PC-3 (cell line): ENCODE results near the gene FMNL2. TPM values are rescaled to one million over a fixed set of nuclear protein-coding genes. Genes with fewer than 3 reads are reported as not detected.

Source experiments
- ATAC-seq: fragments of 200-7000 bp; cut with Tn5 transposase; 2 replicates; pipeline ENCODE4 v1.9.1; 2020; ENCODE audit warnings: mild to moderate bottlenecking, moderate library complexity
- BruUV-seq: library from RNA; stranded (reverse); fragments of 400-500 nt; replicated peaks from 2 replicates; lab custom pipeline; 2021; lab: Mats Ljungman, UMichigan
- CTCF ChIA-PET: fragments of 300-600 bp; sonication (Branson Sonifier 250); formaldehyde crosslinking; loops from one replicate; lab custom pipeline; 2022; ENCODE audit warnings: antibody characterized with exemption; lab: Charles Lee
- POLR2A ChIA-PET: fragments of 300-600 bp; sonication (Branson Sonifier 250); formaldehyde crosslinking; loops from one replicate; lab custom pipeline; 2022; ENCODE audit warnings: antibody characterized with exemption; ENCODE audit not compliant: unreplicated experiment; lab: Charles Lee
- DNase-seq: peaks from one replicate; pipeline ENCODE4 v3.0.0-alpha.2; 2015
- H2AFZ ChIP-seq: fragments of 300-600 bp; sonication (generic); 2 replicates; pipeline ENCODE4 v1.6.0; 2016; ENCODE audit warnings: antibody characterized with exemption, low read length
- H3F3A ChIP-seq: fragments of 300-600 bp; sonication (generic); one replicate; pipeline ENCODE4 v1.6.0; 2017; ENCODE audit warnings: antibody characterized with exemption, low read length, control low read depth, mild to moderate bottlenecking; ENCODE audit not compliant: unreplicated experiment
- H3K27ac ChIP-seq: fragments of 300-600 bp; sonication (generic); 2 replicates; pipeline ENCODE4 v1.5.1; 2016; ENCODE audit warnings: mild to moderate bottlenecking, low read length
- H3K27me3 ChIP-seq: fragments of 300-600 bp; sonication (generic); 2 replicates; pipeline ENCODE4 v1.6.1; 2016; ENCODE audit warnings: low read length, mixed read lengths
- H3K36me3 ChIP-seq: fragments of 300-600 bp; sonication (generic); 2 replicates; pipeline ENCODE4 v1.6.1; 2016; ENCODE audit warnings: low read depth, mixed run types, low read length, mixed read lengths
- H3K4me1 ChIP-seq: fragments of 300-600 bp; sonication (generic); 2 replicates; pipeline ENCODE4 v1.5.1; 2016; ENCODE audit warnings: low read length; ENCODE audit not compliant: insufficient read depth
- H3K4me2 ChIP-seq: fragments of 300-600 bp; sonication (generic); 2 replicates; pipeline ENCODE4 v1.6.0; 2016; ENCODE audit warnings: low read length
- H3K4me3 ChIP-seq: fragments of 300-600 bp; sonication (generic); 2 replicates; pipeline ENCODE4 v1.5.1; 2016; ENCODE audit warnings: mild to moderate bottlenecking, low read length, mixed read lengths
- H3K79me2 ChIP-seq: fragments of 300-600 bp; sonication (generic); 2 replicates; pipeline ENCODE4 v1.6.1; 2017; ENCODE audit warnings: low read length, mixed read lengths
- H3K9ac ChIP-seq: fragments of 300-600 bp; sonication (generic); 2 replicates; pipeline ENCODE4 v1.6.0; 2016; ENCODE audit warnings: mild to moderate bottlenecking, low read length
- H3K9me2 ChIP-seq: fragments of 300-600 bp; sonication (generic); replicated peaks from 2 replicates; pipeline ENCODE4 v1.6.1; 2016; ENCODE audit warnings: mixed run types, low read length, mixed read lengths
- H3K9me3 ChIP-seq: fragments of 300-600 bp; sonication (generic); 2 replicates; pipeline ENCODE4 v1.6.1; 2016; ENCODE audit warnings: low read length, mixed read lengths
- H4K20me1 ChIP-seq: fragments of 300-600 bp; sonication (generic); 2 replicates; pipeline ENCODE4 v1.6.1; 2016; ENCODE audit warnings: low read length, mixed read lengths
- CTCF ChIP-seq: fragments of 300-600 bp; sonication (generic); conservative IDR thresholded peaks from 2 replicates; pipeline ENCODE4 v1.5.1; 2017; ENCODE audit warnings: antibody characterized with exemption, low read depth, mild to moderate bottlenecking, low read length
- EZH2 ChIP-seq: fragments of 300-600 bp; sonication (generic); IDR thresholded peaks from one replicate; pipeline ENCODE4 v1.6.1; 2017; ENCODE audit warnings: antibody characterized with exemption, mild to moderate bottlenecking, low read length; ENCODE audit not compliant: unreplicated experiment
- EZH2phosphoT487 ChIP-seq: fragments of 300-600 bp; sonication (generic); IDR thresholded peaks from 2 replicates; pipeline ENCODE4 v1.6.1; 2018; ENCODE audit warnings: mild to moderate bottlenecking, antibody characterized with exemption, low read length, borderline replicate concordance
- intact Hi-C: fragments of 100-400 bp; cut with micrococcal nuclease; formaldehyde crosslinking; loops from 2 replicates; pipeline ENCODE4 v1.9.0; 2023
- total RNA-seq: library from RNA; depleted of rRNA; stranded (reverse); fragments of >200 nt; gene quantifications from 2 replicates; pipeline ENCODE4 v1.2.3, GENCODE V29; 2014

The FMNL2 gene
- total RNA-seq, 1 experiment from 2014 or later = 15.8 TPM

- Histone ChIP-seq H3K27ac (no peak overlapping the region), H2AFZ (no peak overlapping the region), H3F3A (no peaks in the 10 kb centered on the region), H3K27me3 (no peaks in the 10 kb centered on the region), H3K4me1 (no peaks in the 10 kb centered on the region; the same call in 1 of the 2 replicates), H3K9me3 (no peaks in the 10 kb centered on the region), H3K36me3 (no peaks in the 10 kb centered on the region), H3K79me2 (peaks cover 32% of the 10 kb centered on the region), H3K4me3 (no peak overlapping the region), H4K20me1 (no peaks in the 10 kb centered on the region), H3K4me2 (no peak overlapping the region), H3K9me2 (0 out of 2 replicates have a peak, but pooled peaks cover 3% of the 10 kb centered on the region), H3K9ac (no peak overlapping the region)
- TF ChIP-seq EZH2phosphoT487 = no peak
- no peak for TF ChIP-seq CTCF
- TF ChIP-seq EZH2 = no peak
- no peak for DNase-seq
- ATAC-seq = no peak
- no TSS peak for BruUV-seq
- intact Hi-C loops = no loop called here
- CTCF ChIA-PET = no interaction called here
- POLR2A ChIA-PET = no interaction called here
Measured at GRCh38 chr2:152483276-152484063, 148.5 kb downstream of the FMNL2 start.

GRCh38 chr2:152485954-152486736 lies 151.2 kb downstream of the FMNL2 start:
- CTCF ChIA-PET = no interaction called here

More at GRCh38 chr2:152485954-152486736, 151.2 kb downstream of the FMNL2 start:
- no peak overlapping the region for H2AFZ ChIP-seq
- no peaks in the 10 kb centered on the region for H4K20me1 ChIP-seq
- H3K9me2 ChIP-seq = 0 out of 2 replicates have a peak, but pooled peaks cover 3% of the 10 kb centered on the region
- POLR2A ChIA-PET = interaction anchor here (0.6 kb wide), 2 partner anchors 29 to 67 kb away, joined by 3 to 9 read pairs; no protein-coding TSS in a partner anchor
- H3K9ac ChIP-seq = no peak overlapping the region
- H3K4me2 ChIP-seq = no peak overlapping the region
- H3K36me3 ChIP-seq = no peaks in the 10 kb centered on the region
- no peak for TF ChIP-seq EZH2phosphoT487
- no peak for TF ChIP-seq CTCF
- no peak for TF ChIP-seq EZH2
- no peaks in the 10 kb centered on the region for H3F3A ChIP-seq
- H3K4me1 ChIP-seq = no peaks in the 10 kb centered on the region; the same call in 1 of the 2 replicates
- BruUV-seq = no TSS peak
- DNase-seq (no peak), ATAC-seq (peak; percentile 49; the same call in 1 of the 2 replicates)
- H3K27ac ChIP-seq = no peak overlapping the region
- H3K79me2 ChIP-seq = peaks cover 22% of the 10 kb centered on the region
- intact Hi-C loops = no loop called here
- H3K9me3 ChIP-seq = no peaks in the 10 kb centered on the region
- H3K27me3 ChIP-seq = no peaks in the 10 kb centered on the region
- no peak overlapping the region for H3K4me3 ChIP-seq
